Heart left ventricle (tissue), 13 donors: ENCODE measurements around the gene SUMF1.

ENCODE experiments used
- POLR2A ChIP-seq, 2 donors: fragments of 450-650 bp; IDR thresholded peaks; one replicate each; pipeline ENCODE4 v1.6.1; 2017; ENCODE audit warnings: antibody characterized with exemption in 2 of 2, mild to moderate bottlenecking in 2 of 2, moderate library complexity in 2 of 2
- TF ChIP-seq, protein P1 (sequence below), 12 donors: fragments of 200-600 bp; sonication (generic) in 4 of 12; IDR thresholded peaks; one replicate each; pipeline versions ENCODE4 v1.5.0 to v1.8.0; 2018 to 2022; ENCODE audit warnings: antibody characterized with exemption in 12 of 12, mild to moderate bottlenecking in 5 of 12
- donor health status: ischemic (EF 13 %, LVEDD 7.1; RV severe dilation, severe dysfunction).
- donor health status: DM: no; HTN: yes; CAD: no.
- donor health status: DM: no; HTN: no; CAD: no.
- donor health status: ischemic (EF 25% LVEDD 6.9; RV normal size, moderate dysfunction).
- donor health status: ischemic (EF 25% LVEDD 5.7; RV mildly dilated, moderate dysfunction).
- donor health status: ischemic (EF 35%, LVEDD 5.7; RV mildly dilated, moderate dysfunction).
- donor health status: nonischemic (EF 11% LVEDD 7.7; RV severe dilation, severe dysfunction).
- donor health status: DM: yes; HTN: yes; CAD: no.
- donor health status: PGD.
- donor health status: ischemic (EF 29% LVEDD 5.4; RV normal size, mild dysfunction).
- donor health status: nonischemic (EF 23%, LVEDD 6.1; RV moderate dilation, normal function).

DNA sequence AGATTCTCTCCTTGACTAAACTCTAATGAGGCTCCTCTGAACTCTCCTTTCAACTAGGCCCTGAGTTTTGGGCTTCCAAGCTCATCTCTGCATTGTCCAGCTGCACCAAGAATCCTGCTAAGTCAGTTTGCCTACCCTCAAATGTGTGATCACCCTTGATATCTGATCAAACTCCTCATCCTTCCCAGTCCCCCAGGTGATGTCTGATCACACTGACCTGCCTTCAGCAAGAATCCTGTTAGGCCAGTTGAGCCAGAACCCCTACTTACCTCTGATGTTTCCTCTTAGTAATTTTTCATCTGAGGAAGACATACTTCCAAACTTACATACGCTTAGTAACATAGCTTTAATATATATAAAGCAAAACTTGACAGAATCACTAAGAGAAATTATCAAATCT is 28.8 kb downstream of the SUMF1 start:
- TF ChIP-seq, protein P1, sequence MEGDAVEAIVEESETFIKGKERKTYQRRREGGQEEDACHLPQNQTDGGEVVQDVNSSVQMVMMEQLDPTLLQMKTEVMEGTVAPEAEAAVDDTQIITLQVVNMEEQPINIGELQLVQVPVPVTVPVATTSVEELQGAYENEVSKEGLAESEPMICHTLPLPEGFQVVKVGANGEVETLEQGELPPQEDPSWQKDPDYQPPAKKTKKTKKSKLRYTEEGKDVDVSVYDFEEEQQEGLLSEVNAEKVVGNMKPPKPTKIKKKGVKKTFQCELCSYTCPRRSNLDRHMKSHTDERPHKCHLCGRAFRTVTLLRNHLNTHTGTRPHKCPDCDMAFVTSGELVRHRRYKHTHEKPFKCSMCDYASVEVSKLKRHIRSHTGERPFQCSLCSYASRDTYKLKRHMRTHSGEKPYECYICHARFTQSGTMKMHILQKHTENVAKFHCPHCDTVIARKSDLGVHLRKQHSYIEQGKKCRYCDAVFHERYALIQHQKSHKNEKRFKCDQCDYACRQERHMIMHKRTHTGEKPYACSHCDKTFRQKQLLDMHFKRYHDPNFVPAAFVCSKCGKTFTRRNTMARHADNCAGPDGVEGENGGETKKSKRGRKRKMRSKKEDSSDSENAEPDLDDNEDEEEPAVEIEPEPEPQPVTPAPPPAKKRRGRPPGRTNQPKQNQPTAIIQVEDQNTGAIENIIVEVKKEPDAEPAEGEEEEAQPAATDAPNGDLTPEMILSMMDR (IDR thresholded peaks at IDR 0.05), result no peak
- no peak for TF ChIP-seq POLR2A (IDR thresholded peaks at IDR 0.05)
